Mammary epithelial cell (primary cell): ENCODE data around the gene ENDOV.

Experiments used
- CTCF ChIP-seq, 2 donors: IDR thresholded peaks in 1 of 2; conservative IDR thresholded peaks in 1 of 2; 2 replicates each; pipeline ENCODE4 v1.5.1; 2011 to 2012; ENCODE audit warnings: inconsistent platforms in 2 of 2, low read length in 2 of 2, mild to moderate bottlenecking in 2 of 2, control low read depth in 1 of 2, low read depth in 1 of 2; ENCODE audit not compliant: insufficient read depth in 1 of 2; ENCODE audit errors: extremely low read depth in 1 of 2
- EZH2 ChIP-seq: IDR thresholded peaks from 2 replicates; pipeline ENCODE4 v1.6.1; 2012; ENCODE audit warnings: low read length, inconsistent platforms, borderline replicate concordance

DNA sequence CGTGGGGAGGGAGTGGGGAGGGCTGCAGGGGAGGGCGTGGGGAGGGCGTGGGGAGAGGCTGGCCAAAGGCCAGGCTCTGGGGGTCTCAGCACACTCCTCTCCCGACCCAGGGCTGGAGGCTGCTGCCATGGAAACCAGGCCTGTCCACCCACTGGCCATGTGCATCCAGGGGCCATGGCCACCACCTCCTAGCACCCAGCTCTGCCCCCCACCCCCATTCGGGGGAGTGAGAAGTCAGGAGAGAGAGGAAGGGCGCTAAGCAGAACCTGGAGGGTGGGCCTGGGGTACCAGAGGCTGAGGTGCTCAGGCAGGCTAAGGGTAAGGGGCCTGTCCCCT is 29.6 kb downstream of the ENDOV start:
- TF ChIP-seq EZH2, result no peak
- TF ChIP-seq CTCF (conservative IDR thresholded peaks at IDR 0.05 in 1 of 2, IDR thresholded peaks at IDR 0.05 in 1 of 2; ENCODE audit: extremely low read depth in 1 of 2, insufficient read depth in 1 of 2, low read depth in 1 of 2, low read length in 2 of 2), result no peak
